ENCODE measurements around the gene GTF2IRD2. TPM values are rescaled to one million over a fixed set of nuclear protein-coding genes. Genes with fewer than 3 reads are reported as not detected.
"Not testable (repeated sequence)": the region's sequence is repeated elsewhere in the genome, so short reads cannot be mapped to it uniquely, and the experiment has no call there.

Gene GTF2IRD2
- total and polyA plus RNA-seq, 2 of the 4 experiments (the other 2 are of a cell fraction), result 2.9 to 5.2 TPM

DNA sequence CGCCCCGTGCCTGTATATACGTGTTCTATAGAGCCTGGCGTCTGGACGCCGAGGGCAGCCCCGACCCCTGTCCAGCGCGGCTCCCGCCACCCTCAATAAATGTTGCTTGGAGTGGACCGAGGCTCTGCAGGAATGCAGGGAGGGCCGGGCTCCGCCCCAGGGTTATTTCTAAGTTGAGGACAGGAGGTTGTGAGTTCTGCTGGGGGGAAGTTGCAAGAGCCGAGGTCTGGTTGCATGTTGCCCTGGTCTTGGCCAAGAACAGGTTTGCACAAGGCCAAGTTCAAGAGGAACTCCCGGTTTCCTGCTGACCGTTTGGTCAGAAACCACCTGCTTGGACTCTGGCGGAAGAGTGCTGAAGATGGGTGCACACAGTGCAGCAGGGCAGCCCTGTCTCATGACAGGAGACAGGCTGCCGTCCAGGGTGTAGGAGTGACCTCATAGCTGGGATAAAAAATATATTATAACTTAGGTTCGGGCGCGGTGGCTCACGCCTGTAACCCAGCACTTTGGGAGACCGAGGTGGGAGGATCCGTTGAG lies 62.1 kb downstream of the GTF2IRD2 start:
- H2BK15ac ChIP-seq (ENCODE audit: low read depth, low read length); H3K4me3 ChIP-seq (ENCODE audit: insufficient read depth, low read depth, low read length); ATAC-seq (ENCODE audit: low read depth); H2AK5ac ChIP-seq (ENCODE audit: low read depth, low read length); H3K56ac ChIP-seq (ENCODE audit: extremely low read depth, insufficient read depth, low read length); H3K18ac ChIP-seq (ENCODE audit: low read depth, low read length); POLR2A ChIA-PET (ENCODE audit: unreplicated experiment); H3K9me1 ChIP-seq (ENCODE audit: insufficient read depth, low read length); H3K4me2 ChIP-seq (ENCODE audit: low read depth, low read length); H2BK120ac ChIP-seq (ENCODE audit: low read depth, low read length); H3K27me3 ChIP-seq (ENCODE audit: control insufficient read depth, insufficient read depth, low read length); H3K14ac ChIP-seq (replicated peaks; ENCODE audit: low read depth, low read length); H2BK5ac ChIP-seq (ENCODE audit: low read depth, low read length, poor library complexity, severe bottlenecking); H2AFZ ChIP-seq (replicated peaks; ENCODE audit: low read length, poor library complexity); H4K20me1 ChIP-seq (ENCODE audit: insufficient read depth, low read length); BruUV-seq (replicated peaks); H3K27ac ChIP-seq (ENCODE audit: insufficient read depth, low read length); H3K4me1 ChIP-seq (ENCODE audit: control insufficient read depth, insufficient read depth, low read length); H2BK20ac ChIP-seq (ENCODE audit: low read depth, low read length); H3K9ac ChIP-seq (ENCODE audit: low read depth, low read length); H4K91ac ChIP-seq (ENCODE audit: insufficient read depth, low read depth, low read length); H3K4ac ChIP-seq (ENCODE audit: low read depth, low read length); H3K36me3 ChIP-seq (ENCODE audit: control insufficient read depth, insufficient read depth, low read length); intact Hi-C loops (cut with micrococcal nuclease); H4K8ac ChIP-seq (ENCODE audit: low read depth in 2 of 2, low read length in 2 of 2); H4K5ac ChIP-seq (ENCODE audit: low read depth, low read length); H2AK9ac ChIP-seq (replicated peaks; ENCODE audit: low read depth, low read length, poor library complexity); in situ Hi-C loops (cut with MboI; ENCODE audit: low sequenced_read_pairs); dilution Hi-C loops (cut with HindIII; ENCODE audit: low sequenced_read_pairs, unreplicated experiment); DNase-seq; H3K9me3 ChIP-seq (ENCODE audit: control insufficient read depth, insufficient read depth, low read length); H3K79me1 ChIP-seq (ENCODE audit: low read depth in 1 of 2, low read length in 2 of 2); CTCF ChIA-PET; H3K23ac ChIP-seq (ENCODE audit: low read depth, low read length): not testable (repeated sequence)
- no CpG with 5 or more reads among the region's 24 CpGs for WGBS, 2 experiments (ENCODE audit: extremely low coverage in 2 of 2, insufficient read length in 1 of 2)

DNA sequence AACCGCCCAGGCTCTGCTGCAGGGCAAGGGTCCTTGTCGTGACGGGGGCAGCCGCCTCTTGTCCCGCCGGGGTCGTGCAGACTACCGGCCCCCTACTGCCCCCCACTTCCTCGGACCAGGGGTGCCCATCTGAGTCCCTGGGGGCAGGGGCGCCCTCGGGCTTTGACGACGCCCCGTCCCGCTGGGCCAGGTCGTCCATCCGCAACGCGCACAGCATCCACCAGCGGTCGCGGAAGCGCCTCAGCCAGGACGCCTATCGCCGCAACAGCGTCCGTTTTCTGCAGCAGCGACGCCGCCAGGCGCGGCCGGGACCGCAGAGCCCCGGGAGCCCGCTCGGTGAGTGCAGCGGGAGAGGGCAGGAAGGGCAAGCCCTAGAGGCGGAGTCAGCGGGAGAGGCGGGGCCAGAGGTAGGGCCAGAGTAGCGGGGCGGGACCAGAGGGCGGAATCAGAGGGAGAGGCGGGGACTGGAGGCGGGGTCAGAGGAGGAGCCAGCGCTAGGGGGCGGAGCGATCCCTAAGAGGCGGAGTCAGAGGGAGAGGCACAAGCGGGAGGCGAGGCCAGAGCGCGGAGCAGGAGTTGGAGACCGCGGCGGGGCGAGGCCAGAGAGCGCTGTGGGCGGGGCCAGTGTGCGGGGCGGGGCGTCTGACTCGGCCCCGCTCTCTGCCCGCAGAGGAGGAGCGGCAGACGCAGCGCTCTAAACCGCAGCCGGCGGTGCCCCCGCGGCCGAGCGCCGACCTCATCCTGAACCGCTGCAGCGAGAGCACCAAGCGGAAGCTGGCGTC lies 62.8 kb downstream of the GTF2IRD2 start:
- peak; percentile 99 for ATAC-seq (ENCODE audit: low read depth)
- H3K9ac ChIP-seq (ENCODE audit: low read depth, low read length); H4K8ac ChIP-seq (ENCODE audit: low read depth in 2 of 2, low read length in 2 of 2); H2AFZ ChIP-seq (replicated peaks; ENCODE audit: low read length, poor library complexity); BruUV-seq (replicated peaks); H4K91ac ChIP-seq (ENCODE audit: insufficient read depth, low read depth, low read length); H3K9me1 ChIP-seq (ENCODE audit: insufficient read depth, low read length); H4K5ac ChIP-seq (ENCODE audit: low read depth, low read length); H3K36me3 ChIP-seq (ENCODE audit: control insufficient read depth, insufficient read depth, low read length); H4K20me1 ChIP-seq (ENCODE audit: insufficient read depth, low read length); H3K4me1 ChIP-seq (ENCODE audit: control insufficient read depth, insufficient read depth, low read length); H3K27ac ChIP-seq (ENCODE audit: insufficient read depth, low read length); H2BK120ac ChIP-seq (ENCODE audit: low read depth, low read length); H2AK9ac ChIP-seq (replicated peaks; ENCODE audit: low read depth, low read length, poor library complexity); H3K4me2 ChIP-seq (ENCODE audit: low read depth, low read length); H3K56ac ChIP-seq (ENCODE audit: extremely low read depth, insufficient read depth, low read length); CTCF ChIA-PET; H3K18ac ChIP-seq (ENCODE audit: low read depth, low read length); H3K14ac ChIP-seq (replicated peaks; ENCODE audit: low read depth, low read length); H2BK15ac ChIP-seq (ENCODE audit: low read depth, low read length); H3K9me3 ChIP-seq (ENCODE audit: control insufficient read depth, insufficient read depth, low read length); dilution Hi-C loops (cut with HindIII; ENCODE audit: low sequenced_read_pairs, unreplicated experiment); H2BK20ac ChIP-seq (ENCODE audit: low read depth, low read length); H3K79me1 ChIP-seq (ENCODE audit: low read depth in 1 of 2, low read length in 2 of 2); POLR2A ChIA-PET (ENCODE audit: unreplicated experiment); in situ Hi-C loops (cut with MboI; ENCODE audit: low sequenced_read_pairs); H2BK5ac ChIP-seq (ENCODE audit: low read depth, low read length, poor library complexity, severe bottlenecking); H3K27me3 ChIP-seq (ENCODE audit: control insufficient read depth, insufficient read depth, low read length); intact Hi-C loops (cut with micrococcal nuclease); H3K23ac ChIP-seq (ENCODE audit: low read depth, low read length); H2AK5ac ChIP-seq (ENCODE audit: low read depth, low read length); H3K4ac ChIP-seq (ENCODE audit: low read depth, low read length): not testable (repeated sequence)
- 0% methylated on average over 5 of the region's 82 CpGs; no CpG with 5 or more reads in 1 of the 2 experiments for WGBS, 2 experiments (ENCODE audit: extremely low coverage in 2 of 2, insufficient read length in 1 of 2)
- peak; percentile 80 for DNase-seq
- peak overlapping the region; percentile 43; the same call in 1 of the 2 replicates for H3K4me3 ChIP-seq (ENCODE audit: insufficient read depth, low read depth, low read length)
